Activated CD4-positive, alpha-beta T cell treated with anti-CD3 and anti-CD28 coated beads for 24 hours (primary cell): ENCODE results near the gene AOAH.

Experiments used
- DNase-seq, 2 donors: peaks; one replicate each; pipeline ENCODE4 v3.0.0-alpha.2; 2020; ENCODE audit warnings: low read depth in 2 of 2

Gene AOAH

DNA sequence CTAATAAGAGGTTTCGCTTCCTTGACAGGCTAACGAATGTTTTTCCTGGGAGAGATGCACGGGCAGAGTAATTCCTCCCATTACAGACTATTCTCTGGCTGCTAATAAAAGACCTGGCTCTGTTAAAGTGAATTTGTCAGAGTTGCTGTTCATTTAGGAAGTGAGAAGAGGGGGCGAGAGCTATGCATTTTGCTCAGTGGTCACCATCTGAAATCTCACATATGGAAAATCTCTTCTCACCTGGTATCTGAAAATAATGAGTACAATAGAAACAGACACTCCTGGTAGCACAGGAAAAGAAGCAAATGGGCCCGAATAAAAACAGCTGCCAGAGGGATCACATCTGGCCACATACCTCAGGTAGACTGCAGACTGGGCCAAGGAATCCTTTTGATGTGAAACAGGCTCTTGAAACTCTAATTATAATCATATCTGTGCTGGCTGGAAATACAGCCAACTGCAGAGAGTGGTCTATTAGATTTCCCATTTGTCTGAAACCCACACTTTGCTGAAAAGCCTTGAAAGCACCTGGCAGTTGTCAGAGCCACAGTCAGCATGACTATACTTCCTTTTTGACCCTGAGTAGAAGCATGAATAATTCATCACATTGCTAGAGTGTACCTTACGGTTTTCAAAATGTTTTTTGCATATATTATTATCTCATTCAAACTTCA is 33.6 kb downstream of the AOAH start:
- no peak for DNase-seq

DNA sequence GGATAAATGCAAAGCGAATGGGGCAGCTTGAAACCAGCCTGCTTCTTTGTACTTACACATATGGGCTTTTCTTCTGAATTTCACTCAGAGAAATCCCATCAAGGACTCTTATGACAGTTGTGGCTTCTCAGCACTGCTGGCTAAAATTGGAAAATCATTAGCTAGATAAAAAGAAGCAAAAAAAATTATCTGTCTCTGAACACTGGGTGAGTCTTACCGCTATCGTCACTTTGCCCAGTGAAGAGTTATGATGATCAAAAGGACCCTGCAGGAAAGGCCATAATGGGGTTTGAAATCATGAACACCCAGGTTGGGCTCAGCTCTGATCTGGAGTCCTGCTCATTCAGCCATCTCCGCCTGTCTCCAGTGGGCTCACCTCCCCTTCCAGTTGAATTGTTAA is 34.3 kb downstream of the AOAH start:
- DNase-seq = no peak

DNA sequence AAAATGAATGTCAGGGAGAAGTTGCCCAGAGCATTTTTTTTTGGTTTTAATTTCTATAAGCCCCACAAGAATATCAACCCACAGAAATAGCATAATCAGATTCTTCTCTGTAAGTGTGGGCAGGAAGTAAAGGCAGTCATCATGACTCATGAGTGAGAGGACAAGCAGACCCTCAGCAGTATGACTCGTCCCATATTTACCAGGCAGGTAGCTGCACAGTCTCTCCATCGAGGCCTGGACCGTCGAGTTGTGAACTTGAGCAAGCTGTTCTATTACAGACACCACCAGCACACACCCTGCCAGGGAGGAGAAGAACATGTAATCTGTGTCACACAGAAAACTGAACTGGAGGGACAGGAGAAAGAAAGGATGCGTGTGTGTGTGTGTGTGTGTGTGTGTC is 37.8 kb downstream of the AOAH start:
- peak in 1 of 2 donors; percentile 36 for DNase-seq

GRCh38 chr7:36684954-36685353 is 39.3 kb downstream of the AOAH start:
- no peak for DNase-seq

DNA sequence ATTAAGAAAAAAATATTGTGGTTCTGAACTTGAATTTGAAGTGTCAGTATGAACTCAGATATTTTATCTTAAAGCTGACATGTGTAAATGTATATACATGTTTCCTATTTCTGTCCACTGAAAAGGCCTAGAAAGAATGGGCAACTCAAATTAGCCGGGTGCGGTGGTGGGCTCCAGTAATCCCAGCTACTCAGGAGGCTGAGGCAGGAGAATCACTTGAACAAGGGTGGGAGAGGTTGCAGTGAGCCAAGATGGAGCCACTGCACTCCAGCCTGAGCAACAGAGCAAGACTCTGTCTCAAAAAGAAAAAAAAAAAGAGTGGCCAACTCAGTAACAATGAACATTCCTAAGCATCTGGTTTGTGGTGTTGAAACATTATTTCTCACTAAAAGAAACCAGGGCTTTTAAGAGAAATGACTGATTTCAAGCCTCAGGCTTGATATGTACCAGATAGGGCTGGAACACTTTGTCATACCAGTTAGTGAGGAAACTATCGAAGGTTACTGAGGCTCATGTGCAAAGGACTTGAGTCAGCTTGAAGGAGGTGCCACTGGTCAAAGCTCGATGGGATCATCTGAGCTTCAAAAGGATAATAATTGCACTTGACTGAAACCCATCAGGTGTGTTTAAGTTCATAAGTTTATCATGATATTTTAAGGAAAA is 40.5 kb downstream of the AOAH start:
- no peak for DNase-seq

DNA sequence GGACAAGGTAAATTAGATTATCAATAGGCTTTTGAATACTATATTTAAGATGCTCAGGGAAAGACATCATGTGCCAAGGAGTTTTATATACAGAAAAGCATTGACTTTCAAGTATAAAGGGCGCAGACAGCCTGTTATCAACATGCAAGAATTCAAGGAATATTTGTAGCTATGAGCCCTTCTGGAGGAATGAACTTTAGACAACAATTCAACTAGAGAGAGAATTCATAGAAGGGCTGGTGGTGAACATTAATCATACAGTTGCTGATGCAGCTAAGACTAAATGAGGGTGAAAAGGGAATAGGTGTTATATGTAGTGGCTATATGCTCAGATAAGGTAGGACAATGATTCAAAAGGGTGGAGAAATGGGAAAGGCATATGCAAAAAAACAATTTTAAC is 41.2 kb downstream of the AOAH start:
- no peak for DNase-seq

DNA sequence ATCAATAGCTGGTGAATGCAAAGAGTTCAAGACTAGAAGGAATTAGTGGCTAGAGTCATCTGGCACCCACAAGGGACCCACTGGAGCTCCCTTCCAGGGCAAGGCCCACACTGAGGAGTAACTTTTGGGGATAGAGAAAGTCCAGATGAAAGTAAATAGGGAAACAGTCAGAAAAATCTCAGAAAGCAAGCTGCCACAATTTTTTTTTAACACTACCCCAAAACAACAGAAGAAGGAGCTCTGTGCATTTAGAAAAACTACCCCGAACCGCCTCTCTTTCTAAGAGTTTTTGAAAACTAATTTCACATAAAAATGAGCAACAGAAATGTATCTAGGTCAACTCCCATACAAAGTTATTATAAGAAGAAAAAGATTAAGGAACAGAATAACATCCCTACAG is 42.2 kb downstream of the AOAH start:
- DNase-seq = no peak

GRCh38 chr7:36677769-36678437 is 46.4 kb downstream of the AOAH start:
- DNase-seq = peak; percentile 56 to 65

DNA sequence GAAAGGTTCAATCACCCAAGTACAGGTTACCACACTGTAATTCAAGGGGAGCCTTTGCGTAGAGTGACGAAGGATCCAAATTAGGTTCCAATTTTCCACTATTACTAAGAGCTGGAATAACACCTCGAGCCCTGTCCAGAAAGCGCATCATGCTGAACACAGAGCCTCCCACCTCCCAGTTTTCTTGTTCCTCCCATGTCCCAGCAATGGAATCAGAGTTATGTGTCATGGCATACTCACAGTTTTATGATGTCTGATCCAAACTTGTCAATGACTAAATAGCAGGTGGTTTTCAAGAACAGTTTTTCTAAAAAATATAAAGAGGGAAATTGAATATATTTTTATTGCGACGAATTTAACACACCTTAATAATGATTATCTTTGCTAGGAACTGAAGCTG is 50.6 kb downstream of the AOAH start:
- no peak for DNase-seq

GRCh38 chr7:36671432-36671829 is 52.9 kb downstream of the AOAH start:
- DNase-seq = no peak

DNA sequence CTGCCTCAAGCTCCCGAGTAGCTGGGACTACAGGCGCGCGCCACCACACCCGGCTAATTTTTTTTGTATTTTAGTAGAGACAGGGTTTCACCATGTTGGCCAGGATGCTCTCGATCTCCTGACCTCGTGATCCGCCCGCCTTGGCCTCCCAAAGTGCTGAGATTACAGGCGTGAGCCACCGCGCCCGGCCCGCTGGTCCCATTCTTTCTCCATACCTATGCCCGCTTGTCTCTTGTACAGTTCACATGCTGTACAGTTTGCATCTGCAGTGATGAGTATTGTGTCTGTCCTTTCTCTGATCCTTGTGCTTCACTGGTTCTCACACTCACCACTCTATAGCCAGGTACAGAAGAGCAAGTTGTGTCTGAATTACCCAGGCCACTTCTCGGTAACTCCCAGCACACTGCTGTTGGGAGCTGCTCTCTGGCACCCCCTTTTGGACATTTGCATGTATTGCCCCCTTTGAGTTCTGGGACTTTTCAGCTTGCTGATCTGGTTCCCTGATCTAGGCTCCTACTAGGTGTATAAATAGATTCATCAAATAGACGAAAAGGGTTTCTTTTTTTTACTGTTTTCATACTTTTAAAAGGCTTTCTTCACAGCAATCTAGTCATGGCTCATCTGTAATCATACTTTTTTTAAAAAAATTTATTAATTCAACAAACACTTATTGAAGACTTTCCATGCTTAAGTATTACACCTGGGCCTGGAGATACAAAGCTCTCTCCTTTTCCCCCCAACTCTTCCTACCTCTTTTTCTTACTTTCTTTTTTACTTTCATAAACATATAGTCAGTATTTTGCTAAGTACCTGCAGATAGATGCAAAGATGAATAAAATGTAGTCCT is 53.5 kb downstream of the AOAH start:
- DNase-seq = peak; percentile 54 to 72

- DNase-seq = no peak
Observed at GRCh38 chr7:36668750-36669149, 55.5 kb downstream of the AOAH start.

- DNase-seq = no peak
Observed at GRCh38 chr7:36668080-36668479, 56.2 kb downstream of the AOAH start.

DNA sequence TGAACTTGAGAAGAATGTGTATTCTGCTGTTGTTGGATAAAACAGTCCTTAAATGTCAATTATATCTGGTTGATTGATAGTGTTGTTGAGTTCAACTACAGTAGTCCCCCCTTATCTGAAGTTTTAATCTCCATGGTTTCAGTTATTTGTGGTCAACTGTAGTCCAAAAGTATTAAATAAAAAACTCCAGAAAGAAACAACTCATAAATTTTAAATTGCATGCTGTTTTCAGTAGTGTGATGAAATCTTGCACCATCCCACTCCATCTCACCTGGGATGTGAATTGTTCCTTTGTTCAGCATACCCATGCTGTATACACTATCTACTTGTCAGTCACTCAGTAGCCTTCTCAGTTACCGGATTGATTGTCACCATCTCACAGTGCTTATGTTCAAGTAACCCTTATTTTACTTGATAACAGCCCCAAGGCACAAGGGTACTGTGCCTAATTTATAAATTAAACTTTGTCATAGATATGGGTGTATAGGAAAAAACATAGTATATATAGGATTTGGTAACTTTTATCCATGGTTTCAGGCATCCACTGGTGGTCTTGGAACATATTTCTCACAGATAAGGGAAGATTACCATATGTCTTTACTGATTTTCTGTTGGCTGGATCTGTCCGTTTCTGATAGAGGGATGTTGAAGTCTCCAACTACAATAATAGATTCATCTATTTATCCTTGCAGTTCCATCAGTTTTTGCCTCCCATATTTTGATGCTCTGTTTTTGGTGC is 57.1 kb downstream of the AOAH start:
- DNase-seq = no peak

DNA sequence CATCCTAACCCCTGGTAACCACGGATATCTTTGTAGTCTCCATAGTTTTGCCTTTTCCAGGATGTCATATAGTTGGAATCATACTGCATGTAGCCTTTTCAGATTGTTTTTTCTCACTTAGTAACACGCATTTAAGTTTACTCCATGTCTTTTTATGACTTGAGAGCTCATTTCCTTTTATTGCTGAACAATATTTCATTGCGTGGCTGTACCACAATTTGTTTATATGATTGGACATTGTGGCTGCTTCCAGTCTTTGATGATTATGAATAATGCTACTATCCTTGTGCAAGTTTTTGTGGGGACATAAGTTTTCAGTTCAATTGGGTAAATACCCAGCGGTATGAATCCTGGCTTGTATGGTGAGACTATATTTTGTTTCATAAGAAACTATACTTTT is 60.8 kb downstream of the AOAH start:
- DNase-seq = no peak

DNA sequence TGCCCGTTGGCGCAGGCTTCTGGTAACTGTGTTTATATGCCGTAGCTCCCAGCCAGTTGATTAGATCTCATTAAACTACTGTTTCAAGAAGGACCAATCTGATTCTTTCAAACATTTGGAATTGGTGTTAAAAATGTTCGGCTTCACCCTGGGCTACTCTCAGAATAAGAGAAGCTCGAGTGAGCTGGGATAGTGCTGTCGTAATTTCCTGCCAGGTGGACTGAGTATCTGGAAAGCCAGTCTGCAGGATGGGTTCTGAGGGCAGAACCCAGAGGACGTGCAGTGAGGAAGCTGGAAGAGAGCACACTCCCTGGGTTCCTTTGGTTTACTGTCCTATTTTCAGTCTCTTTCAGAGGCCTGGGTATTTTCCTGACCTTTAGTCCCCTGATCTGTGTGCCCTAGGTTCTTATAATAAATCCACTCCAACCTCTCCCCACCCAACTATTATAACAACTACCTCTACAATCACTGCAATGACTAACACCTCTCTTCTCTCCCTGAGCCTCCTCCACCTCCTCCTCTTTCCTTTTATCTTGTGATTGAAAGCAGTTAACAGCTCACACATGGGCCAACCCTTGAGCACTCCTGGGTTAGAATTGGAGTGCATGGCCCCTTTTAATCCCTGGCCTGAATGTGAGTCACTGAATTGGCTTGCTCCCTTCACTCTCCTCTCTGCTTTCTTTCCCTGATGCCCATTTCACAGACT is 63.0 kb downstream of the AOAH start:
- DNase-seq = no peak

DNA sequence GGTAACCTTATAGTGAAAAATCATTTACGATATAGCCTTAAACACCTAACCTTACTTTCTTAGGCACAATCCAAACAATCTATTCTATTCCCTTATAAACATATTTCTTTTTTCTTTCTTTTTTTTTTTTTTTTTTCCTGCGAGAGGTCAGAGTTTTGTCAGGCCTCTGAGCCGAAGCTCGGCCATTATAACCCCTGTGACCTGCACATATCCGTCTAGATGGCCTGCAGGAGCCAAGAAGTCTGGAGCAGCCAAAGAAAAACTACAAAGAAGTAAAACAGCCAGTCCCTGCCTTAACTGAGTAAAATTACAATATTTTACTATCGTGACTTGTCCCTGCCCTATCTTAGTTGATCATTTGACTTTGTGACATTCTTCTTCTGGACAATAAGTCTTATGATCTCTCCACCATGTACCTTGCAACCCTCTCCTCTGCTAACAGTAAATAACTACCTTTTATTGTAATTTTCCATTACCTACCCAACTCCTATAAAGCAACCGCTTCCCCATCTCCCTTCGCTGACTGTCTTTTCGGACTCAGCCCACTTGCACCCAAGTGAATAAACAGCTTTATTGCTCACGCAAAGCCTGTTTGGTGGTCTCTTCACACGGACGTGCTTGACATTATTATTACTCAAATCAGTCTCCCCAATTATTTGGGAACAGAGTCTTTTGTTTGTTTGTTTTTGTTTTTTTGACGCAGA is 64.5 kb downstream of the AOAH start:
- no peak for DNase-seq

- no peak for DNase-seq
Observed at GRCh38 chr7:36659172-36659516, 65.2 kb downstream of the AOAH start.

DNA sequence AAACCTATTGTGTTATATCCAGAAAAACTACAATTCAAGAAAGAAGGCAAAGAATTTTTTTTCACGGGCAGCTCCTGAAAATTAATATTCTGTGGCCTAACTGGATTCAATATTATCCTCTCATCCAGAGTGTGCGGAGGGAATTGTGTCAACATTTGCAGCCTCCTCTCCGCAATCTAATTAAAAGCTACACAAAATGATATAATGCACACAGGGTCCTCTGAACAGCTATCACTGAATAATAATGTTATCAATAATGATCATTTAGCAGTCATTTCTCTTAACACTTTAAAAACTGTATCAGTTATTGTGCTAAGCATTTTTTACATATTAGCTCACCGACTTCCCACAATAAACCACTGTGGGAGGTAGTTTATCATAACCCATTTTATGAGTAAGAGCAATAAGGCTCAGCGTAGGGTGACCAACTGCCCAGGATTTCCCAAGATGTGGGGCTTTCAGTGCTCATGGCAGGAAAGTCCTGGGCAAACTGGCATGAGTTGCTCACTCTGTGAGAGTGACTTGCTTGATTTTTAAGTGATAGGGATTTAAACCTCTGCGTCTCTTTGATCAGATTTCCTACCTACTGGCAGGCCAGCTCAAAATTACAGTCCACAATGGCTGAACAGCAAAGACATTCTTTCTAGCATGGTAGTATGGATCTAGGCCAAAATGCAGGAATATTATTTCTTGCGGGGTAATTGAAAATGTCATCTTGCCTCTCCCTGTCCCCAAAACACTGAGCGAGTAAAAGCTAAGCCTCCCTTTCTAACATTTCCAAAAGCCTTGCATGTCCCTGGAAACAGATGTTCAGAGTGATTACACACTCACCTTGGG is 65.7 kb downstream of the AOAH start:
- DNase-seq = no peak
